ENCODE measurements around the gene GABRQ.

GRCh38 chrX:152658302-152658701, 20.6 kb downstream of the GABRQ start:
- peak; percentile 34; the same call in 1 of the 2 replicates for TF ChIP-seq CTCF (CRISPR knock-in tag; IDR thresholded peaks at IDR 0.05)
- no peak for TF ChIP-seq USF2 (IDR thresholded peaks at IDR 0.05; ENCODE audit: low read depth, low read length)
- TF ChIP-seq USF2 (CRISPR knock-in tag; IDR thresholded peaks at IDR 0.05; ENCODE audit: borderline replicate concordance), result no peak
- TF ChIP-seq ZNF558 (CRISPR knock-in tag; IDR thresholded peaks at IDR 0.05; ENCODE audit: borderline replicate concordance), result no peak
